GM10266 (cell line): Measurements from ENCODE around the gene OR51B6.

ENCODE experiments used
- DNase-seq: peaks from one replicate; pipeline ENCODE4 v3.0.0; 2012; ENCODE audit errors: extremely low spot score
- CTCF ChIP-seq: IDR thresholded peaks from 2 replicates; pipeline ENCODE4 v1.5.1; 2012; ENCODE audit warnings: mild to moderate bottlenecking, low read depth; ENCODE audit not compliant: control insufficient read depth, insufficient read depth; ENCODE audit errors: missing control alignments

OR51B6 gene

GRCh38 chr11:5394091-5394490 is 42.8 kb downstream of the OR51B6 start:
- no peak for DNase-seq
- TF ChIP-seq CTCF: no peak

- no peak for TF ChIP-seq CTCF
- DNase-seq: no peak
Measured at GRCh38 chr11:5398936-5399335, 47.6 kb downstream of the OR51B6 start.
